Stimulated activated CD4-positive, alpha-beta T cell treated with anti-CD3 and anti-CD28 coated beads, Interleukin-1b, Interleukin-23, amount 100 ng/mL, for 4 hours (primary cell): Measurements from ENCODE around the gene CACNA1C.

Experiments used
- DNase-seq, 2 donors: peaks; one replicate each; pipeline ENCODE4 v3.0.0-alpha.2; 2020; ENCODE audit warnings: low read depth in 2 of 2

Gene CACNA1C

GRCh38 chr12:2297658-2298057 lies 244.9 kb downstream of the CACNA1C start:
- DNase-seq, result no peak

DNA sequence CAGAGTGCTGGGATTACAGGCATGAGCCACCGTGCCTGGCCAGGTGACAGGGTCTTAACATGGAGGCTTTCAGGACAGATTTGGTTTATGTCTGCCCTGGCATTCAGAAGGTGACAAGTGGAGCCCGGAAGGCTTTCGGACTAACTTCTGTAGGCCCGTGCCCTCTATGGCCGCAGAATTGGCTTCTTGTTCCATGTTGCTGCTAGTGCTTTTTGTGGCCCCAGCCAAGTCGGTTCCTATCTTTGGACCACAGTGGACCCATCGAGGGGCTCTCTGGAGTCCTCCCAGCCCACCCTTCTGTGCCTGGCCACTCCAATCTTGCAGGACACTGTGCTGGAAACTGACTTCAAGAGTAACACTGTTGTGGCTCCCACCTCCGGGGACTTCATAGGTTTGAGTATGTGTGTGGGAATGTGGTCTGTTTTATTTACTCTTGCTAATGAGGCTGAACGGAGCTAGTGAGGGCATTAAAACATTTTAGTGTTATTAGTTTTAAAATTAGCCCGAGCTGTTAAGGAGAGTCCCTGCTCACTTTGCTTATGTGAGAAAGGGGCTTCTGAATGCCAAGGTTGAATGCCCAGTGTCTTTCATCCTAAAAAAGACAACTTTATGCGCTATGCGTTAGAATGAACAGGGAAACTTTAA lies 245.9 kb downstream of the CACNA1C start:
- DNase-seq, result no peak

GRCh38 chr12:2299206-2299605 lies 246.4 kb downstream of the CACNA1C start:
- DNase-seq, result no peak

- DNase-seq, result no peak
These were observed 247.4 kb downstream of the CACNA1C start for GRCh38 chr12:2300168-2300567.

DNA sequence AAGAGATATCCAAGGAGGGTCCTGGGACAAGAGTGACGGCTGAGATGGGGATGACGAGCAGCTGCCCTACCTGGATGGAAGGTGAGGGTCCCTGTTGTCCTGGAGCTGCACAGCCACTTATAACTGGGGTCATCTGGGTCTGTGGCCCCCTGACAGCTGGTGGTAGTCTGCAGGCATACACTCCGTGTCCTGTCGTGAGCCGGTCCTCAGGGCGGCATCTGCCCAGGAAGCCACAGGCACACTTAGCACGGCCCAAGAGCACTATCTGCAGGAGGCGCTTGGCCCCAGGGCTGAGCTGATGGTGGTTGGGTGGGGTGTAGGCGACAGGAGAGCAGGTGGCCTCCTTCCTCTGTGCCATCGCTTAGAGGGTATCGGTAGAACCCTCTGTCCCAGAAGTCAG lies 248.1 kb downstream of the CACNA1C start:
- DNase-seq, result no peak

GRCh38 chr12:2301531-2302461 lies 249.0 kb downstream of the CACNA1C start:
- no peak for DNase-seq

GRCh38 chr12:2302711-2303580 lies 250.2 kb downstream of the CACNA1C start:
- DNase-seq, result no peak

GRCh38 chr12:2304223-2304622 lies 251.4 kb downstream of the CACNA1C start:
- no peak for DNase-seq

DNA sequence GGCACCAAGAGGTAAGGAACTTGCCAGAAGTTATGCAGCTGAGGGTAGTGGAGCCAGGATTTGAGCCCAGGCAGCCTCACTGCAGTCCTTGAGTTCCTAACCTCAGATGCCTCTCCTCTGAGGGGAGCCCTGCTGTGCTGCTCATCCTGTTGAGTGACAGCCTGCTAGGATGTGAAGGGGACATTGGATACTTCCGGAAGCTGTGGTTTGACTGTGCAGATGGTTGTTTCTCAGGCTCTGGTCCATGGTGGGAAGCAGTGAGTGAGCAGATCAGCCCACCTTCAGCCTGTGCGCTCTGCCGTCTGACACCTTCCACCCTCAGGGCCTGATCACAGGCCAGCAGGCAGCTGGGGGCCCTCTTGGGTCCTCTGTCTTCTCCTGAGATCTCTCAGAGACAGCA lies 253.2 kb downstream of the CACNA1C start:
- no peak for DNase-seq

DNA sequence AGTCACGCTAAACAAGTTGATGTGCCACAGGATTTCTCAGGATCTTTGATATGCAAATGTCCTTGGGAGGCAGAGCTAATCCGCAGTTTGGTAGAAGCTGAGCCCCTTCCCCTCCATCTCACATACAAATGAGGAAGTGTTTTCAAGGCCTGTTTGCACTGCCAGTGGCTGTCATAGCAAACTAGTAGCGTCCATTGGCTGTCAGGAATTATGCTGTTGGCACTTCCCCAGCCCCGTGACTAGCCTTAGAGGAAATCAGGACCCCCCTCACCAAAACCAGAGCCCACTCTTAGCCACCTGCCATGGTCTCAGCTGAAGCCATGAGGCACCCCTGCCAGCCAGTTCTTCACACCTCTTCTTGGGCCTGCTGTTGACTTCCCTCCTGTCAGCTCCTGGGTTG lies 253.9 kb downstream of the CACNA1C start:
- DNase-seq, result no peak

DNA sequence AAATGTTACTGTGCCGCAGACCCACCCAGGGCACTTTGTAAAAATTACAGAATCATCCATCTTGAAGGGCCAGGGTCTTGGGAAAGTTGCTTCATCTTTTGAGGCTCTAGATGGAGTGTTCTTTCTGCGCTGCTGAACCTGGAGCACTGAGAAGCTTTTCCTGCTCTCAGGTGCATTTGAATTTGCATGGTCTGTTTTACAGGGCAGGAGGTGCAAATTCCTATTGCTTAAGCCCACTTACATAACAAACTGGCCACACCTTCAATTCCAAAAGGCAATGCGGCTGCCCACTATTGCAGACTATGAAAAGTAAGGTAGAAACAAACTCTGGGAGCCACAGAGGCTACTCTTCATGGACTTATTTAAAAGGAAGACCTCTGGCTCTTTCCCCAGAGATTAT lies 254.8 kb downstream of the CACNA1C start:
- no peak for DNase-seq

GRCh38 chr12:2309647-2310046 lies 256.9 kb downstream of the CACNA1C start:
- no peak for DNase-seq

- no peak for DNase-seq
These were observed 258.4 kb downstream of the CACNA1C start for GRCh38 chr12:2311020-2311778.

- DNase-seq, result no peak
These were observed 259.4 kb downstream of the CACNA1C start for GRCh38 chr12:2312175-2312574.

DNA sequence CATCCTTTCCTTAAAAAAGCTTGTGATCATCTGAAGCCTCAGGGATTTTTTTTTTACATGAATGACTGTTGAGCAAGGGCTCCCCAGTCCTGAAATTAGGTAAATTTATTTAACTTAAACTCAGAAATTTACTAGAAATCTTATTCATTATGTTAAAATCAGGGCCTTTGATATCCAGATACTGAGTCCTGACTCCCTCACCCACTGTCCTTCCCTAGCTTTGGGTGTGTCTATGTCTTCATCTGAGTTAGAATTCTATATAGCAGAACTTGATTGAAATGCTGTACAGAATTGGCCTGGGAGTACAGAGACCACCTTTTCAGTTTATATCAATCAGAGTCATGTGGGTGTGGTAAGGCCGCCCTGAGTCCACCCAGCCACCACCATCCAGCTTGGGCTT lies 260.0 kb downstream of the CACNA1C start:
- no peak for DNase-seq

DNA sequence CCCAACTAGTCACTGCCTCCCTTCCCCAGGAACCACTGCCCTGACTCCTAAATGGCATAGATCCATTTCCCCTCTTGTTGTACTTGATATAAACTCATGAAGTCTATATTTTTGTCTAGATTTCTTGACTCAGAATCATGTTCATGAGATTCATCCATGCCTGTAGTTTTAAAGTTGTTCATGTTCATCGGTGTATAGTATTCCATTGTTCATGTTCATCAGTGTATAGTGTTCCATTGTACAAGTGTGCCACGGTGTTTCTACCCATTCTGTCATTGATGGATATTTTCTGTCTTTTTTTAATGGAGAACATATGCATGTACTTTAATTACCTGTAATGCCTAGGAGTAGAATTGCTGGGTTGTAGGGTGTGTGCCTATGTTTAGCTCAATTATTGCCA lies 261.7 kb downstream of the CACNA1C start:
- no peak for DNase-seq

- no peak for DNase-seq
These were observed 265.0 kb downstream of the CACNA1C start for GRCh38 chr12:2317772-2318171.

GRCh38 chr12:2318286-2318685 lies 265.5 kb downstream of the CACNA1C start:
- no peak for DNase-seq

DNA sequence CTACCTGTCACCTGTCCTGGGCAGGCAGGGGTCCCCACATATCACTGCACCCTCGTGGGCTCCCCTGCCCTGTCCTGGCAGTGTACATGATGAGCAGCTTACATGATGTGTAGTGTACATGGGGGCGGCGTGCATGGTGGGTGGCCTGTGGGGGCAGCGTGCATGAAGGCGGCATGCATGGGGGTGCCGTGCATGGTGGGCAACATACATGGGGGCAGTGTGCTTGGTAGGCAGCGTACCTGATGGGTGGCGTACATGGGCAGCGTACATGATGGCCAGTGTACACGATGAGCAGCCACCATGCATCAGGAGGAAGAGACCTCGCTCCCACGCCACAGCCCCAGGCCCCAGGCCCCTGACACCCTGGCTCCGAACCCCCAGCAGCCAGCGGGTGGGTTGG lies 266.3 kb downstream of the CACNA1C start:
- DNase-seq, result no peak

DNA sequence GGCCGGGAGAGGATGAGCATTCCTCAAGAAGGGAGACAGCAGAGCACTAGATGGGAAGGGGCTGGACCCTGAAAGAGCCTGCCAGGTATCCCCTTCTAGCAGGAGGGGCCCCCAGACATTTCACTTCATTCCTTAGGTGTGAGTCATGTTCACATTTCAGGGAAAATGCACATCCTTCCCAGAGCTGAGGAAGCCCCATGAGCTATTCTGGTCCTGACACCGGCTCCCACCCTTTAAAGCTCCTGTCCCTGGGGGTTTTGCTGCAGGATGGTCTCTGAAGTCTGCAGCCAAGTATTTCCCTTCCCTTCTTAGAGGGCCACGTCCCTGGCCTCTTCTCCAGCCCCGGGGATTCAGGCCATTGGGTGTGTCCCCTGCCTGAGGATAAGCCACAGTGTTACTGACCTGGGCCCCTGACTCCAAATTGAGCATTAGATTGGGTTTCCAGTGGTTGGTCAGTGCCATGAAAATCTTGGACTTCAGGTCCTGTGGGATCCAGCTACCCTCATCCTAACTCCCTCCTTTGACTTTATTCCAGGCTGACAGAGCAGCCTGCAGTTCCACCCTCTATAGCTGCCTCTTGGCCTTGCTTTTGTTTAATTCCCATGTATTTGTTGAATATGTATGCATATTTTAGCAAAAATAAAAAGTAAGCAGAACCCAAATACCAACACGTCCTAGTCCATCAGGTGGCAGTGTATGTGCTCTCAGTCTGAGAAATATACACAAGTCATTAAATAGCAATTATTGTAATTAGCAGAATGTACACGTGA lies 267.1 kb downstream of the CACNA1C start:
- no peak for DNase-seq

DNA sequence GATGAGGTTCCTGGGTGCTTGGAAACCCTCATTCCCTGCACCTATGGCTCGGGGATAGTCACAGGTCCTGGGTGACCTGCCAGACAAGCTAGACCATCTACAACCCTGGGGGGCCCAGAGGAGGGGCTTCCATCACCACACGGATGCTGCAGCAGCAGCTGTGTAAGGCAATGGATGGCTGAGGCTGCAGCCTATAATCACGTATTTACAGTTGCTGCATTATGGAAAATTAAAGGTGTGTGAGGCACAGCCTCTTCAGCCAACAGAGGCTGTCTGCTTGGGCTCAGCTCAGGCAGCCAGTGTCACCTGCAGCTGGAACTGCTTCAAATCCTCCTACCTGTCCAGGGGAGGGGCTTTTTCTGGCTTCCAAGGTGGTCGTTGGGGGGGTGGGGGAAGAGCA lies 268.1 kb downstream of the CACNA1C start:
- no peak for DNase-seq
